ENCODE measurements around the gene COMP.

COMP gene

GRCh38 chr19:18796239-18796638 lies 5.1 kb upstream of the COMP start:
- H3K27me3 ChIP-seq: peaks cover 100% of the 10 kb centered on the region
- H3K4me1 ChIP-seq (ENCODE audit: control insufficient read depth in 1 of 2, insufficient read depth in 1 of 2, low read depth in 1 of 2, low read length in 1 of 2): no peaks in the 10 kb centered on the region
- H3K9me3 ChIP-seq: no peaks in the 10 kb centered on the region
- no peaks in the 10 kb centered on the region for H3K36me3 ChIP-seq
- H3K27ac ChIP-seq: no peak overlapping the region
- no peak for TF ChIP-seq CTCF (IDR thresholded peaks at IDR 0.05)
- H3K4me3 ChIP-seq (ENCODE audit: low read depth in 1 of 2, low read length in 1 of 2): no peak overlapping the region

GRCh38 chr19:18795540-18795939 lies 4.4 kb upstream of the COMP start:
- Histone ChIP-seq H3K9me3 (no peaks in the 10 kb centered on the region), H3K27me3 (peaks cover 100% of the 10 kb centered on the region), H3K4me3 (ENCODE audit: low read depth in 1 of 2, low read length in 1 of 2) (no peak overlapping the region), H3K27ac (no peak overlapping the region), H3K36me3 (no peaks in the 10 kb centered on the region), H3K4me1 (ENCODE audit: control insufficient read depth in 1 of 2, insufficient read depth in 1 of 2, low read depth in 1 of 2, low read length in 1 of 2) (no peaks in the 10 kb centered on the region)
- no peak for TF ChIP-seq CTCF (IDR thresholded peaks at IDR 0.05)

GRCh38 chr19:18794692-18795091 lies 3.6 kb upstream of the COMP start:
- H3K9me3 ChIP-seq: no peaks in the 10 kb centered on the region
- no peak for TF ChIP-seq CTCF (IDR thresholded peaks at IDR 0.05)
- H3K27me3 ChIP-seq: peaks cover 100% of the 10 kb centered on the region
- no peak overlapping the region for H3K27ac ChIP-seq
- H3K36me3 ChIP-seq: no peaks in the 10 kb centered on the region
- H3K4me3 ChIP-seq (ENCODE audit: low read depth in 1 of 2, low read length in 1 of 2): no peak overlapping the region
- peaks cover 3 to 6% of the 10 kb centered on the region in 2 experiments for H3K4me1 ChIP-seq (ENCODE audit: control insufficient read depth in 1 of 2, insufficient read depth in 1 of 2, low read depth in 1 of 2, low read length in 1 of 2)

GRCh38 chr19:18794029-18794313 lies 2.9 kb upstream of the COMP start:
- no peak overlapping the region for H3K4me3 ChIP-seq (ENCODE audit: low read depth in 1 of 2, low read length in 1 of 2)
- peaks cover 100% of the 10 kb centered on the region for H3K27me3 ChIP-seq
- no peaks in the 10 kb centered on the region for H3K36me3 ChIP-seq
- H3K9me3 ChIP-seq: no peaks in the 10 kb centered on the region
- no peak for TF ChIP-seq CTCF (IDR thresholded peaks at IDR 0.05)
- no peak overlapping the region for H3K27ac ChIP-seq
- H3K4me1 ChIP-seq (ENCODE audit: control insufficient read depth in 1 of 2, insufficient read depth in 1 of 2, low read depth in 1 of 2, low read length in 1 of 2): peaks cover 3 to 10% of the 10 kb centered on the region in 2 experiments

GRCh38 chr19:18793144-18794028 lies 2.3 kb upstream of the COMP start:
- no peak for TF ChIP-seq CTCF (IDR thresholded peaks at IDR 0.05)
- Histone ChIP-seq H3K27ac (no peak overlapping the region), H3K36me3 (no peaks in the 10 kb centered on the region), H3K9me3 (no peaks in the 10 kb centered on the region), H3K4me1 (ENCODE audit: control insufficient read depth in 1 of 2, insufficient read depth in 1 of 2, low read depth in 1 of 2, low read length in 1 of 2) (peaks cover 3 to 15% of the 10 kb centered on the region in 2 experiments), H3K4me3 (ENCODE audit: low read depth in 1 of 2, low read length in 1 of 2) (no peak overlapping the region), H3K27me3 (peaks cover 100% of the 10 kb centered on the region)

Measured in neutrophil (primary cell).